HCT116 (cell line): ENCODE results near the gene ANKRD39.

Experiments used
- CTCF ChIP-seq, 3 experiments: fragments of 200-600 bp in 1 of 3; sonication (generic) in 1 of 3; IDR thresholded peaks in 2 of 3; conservative IDR thresholded peaks in 1 of 3; 2 replicates each; pipeline ENCODE4 v1.5.1; 2012 to 2017; ENCODE audit warnings: low read depth in 2 of 3, low read length in 2 of 3, antibody characterized with exemption in 1 of 3, borderline replicate concordance in 1 of 3, control low read depth in 1 of 3, mild to moderate bottlenecking in 1 of 3, mixed read lengths in 1 of 3, mixed run types in 1 of 3, moderate library complexity in 1 of 3; ENCODE audit not compliant: insufficient read depth in 1 of 3
- EZH2 ChIP-seq: fragments of 200-600 bp; sonication (generic); IDR thresholded peaks from 2 replicates; pipeline ENCODE4 v1.6.1; 2017; ENCODE audit warnings: antibody characterized with exemption, mixed run types
- MAX ChIP-seq: IDR thresholded peaks from 2 replicates; pipeline ENCODE4 v1.6.1; 2012
- POLR2AphosphoS5 ChIP-seq: IDR thresholded peaks from 2 replicates; pipeline ENCODE4 v1.6.1; 2011; ENCODE audit warnings: mild to moderate bottlenecking, low read depth, low read length, moderate library complexity

GRCh38 chr2:96852667-96853066 is 5.1 kb downstream of the ANKRD39 start:
- TF ChIP-seq POLR2AphosphoS5 (no peak), EZH2 (no peak), CTCF (IDR thresholded peaks at IDR 0.05 in 2 of 3, conservative IDR thresholded peaks at IDR 0.05 in 1 of 3; ENCODE audit: borderline replicate concordance in 1 of 3, insufficient read depth in 1 of 3, low read depth in 2 of 3, low read length in 2 of 3) (no peak), MAX (no peak)
